Measurements from ENCODE around the gene NF1.
"Not testable (repeated sequence)": the region's sequence is repeated elsewhere in the genome, so short reads cannot be mapped to it uniquely, and the experiment has no call there.

Gene NF1

GRCh38 chr17:31130286-31131224, 35.8 kb downstream of the NF1 start:
- no peak for DNase-seq (ENCODE audit: low spot score)

GRCh38 chr17:31131299-31131698, 36.5 kb downstream of the NF1 start:
- no peak for DNase-seq (ENCODE audit: low spot score)

GRCh38 chr17:31132977-31133376, 38.2 kb downstream of the NF1 start:
- DNase-seq (ENCODE audit: low spot score), result no peak

- DNase-seq (ENCODE audit: low spot score), result no peak
Observed at GRCh38 chr17:31134576-31134975, 39.8 kb downstream of the NF1 start.

DNA sequence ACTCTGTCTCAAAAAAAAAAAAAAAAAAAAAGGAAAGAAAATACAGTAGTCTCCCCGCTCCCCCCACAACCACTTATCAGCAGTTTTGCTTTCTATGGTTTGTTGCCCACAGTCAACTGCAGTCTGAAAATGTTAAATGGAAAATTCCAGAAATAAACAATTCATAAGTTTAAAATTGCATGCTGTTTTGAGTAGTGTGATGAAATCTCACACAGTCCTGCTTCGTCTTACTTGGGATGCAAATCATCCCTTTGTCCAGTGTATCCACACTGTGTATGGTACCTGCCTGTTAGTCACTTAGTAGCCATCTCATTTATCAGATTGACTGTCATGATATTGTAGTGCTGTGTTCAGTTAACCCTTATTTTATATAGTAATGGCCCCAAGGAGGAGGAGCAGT, 41.5 kb downstream of the NF1 start:
- DNase-seq (ENCODE audit: low spot score), result no peak

DNA sequence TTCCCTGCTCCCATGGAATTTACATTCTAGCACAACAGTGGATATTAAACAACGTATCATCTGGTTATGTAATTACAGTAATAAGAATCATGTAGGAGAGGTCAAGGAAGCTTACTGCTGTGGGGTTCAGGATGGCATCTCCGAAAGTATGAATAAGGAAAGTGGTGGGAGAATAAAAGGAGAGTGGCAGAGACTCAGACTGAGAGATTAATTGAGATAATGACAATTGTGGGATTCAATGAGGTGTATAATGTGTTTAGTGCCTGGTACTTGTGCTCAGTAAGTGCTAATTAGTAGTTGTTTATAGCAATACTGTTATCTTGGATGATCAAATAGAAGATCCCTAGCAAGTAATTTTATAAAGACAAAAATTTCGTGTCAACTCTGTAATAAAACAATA, 45.3 kb downstream of the NF1 start:
- DNase-seq (ENCODE audit: low spot score), result no peak

- no peak for DNase-seq (ENCODE audit: low spot score)
Observed at GRCh38 chr17:31144428-31144827, 49.7 kb downstream of the NF1 start.

GRCh38 chr17:31144836-31145235, 50.1 kb downstream of the NF1 start:
- no peak for DNase-seq (ENCODE audit: low spot score)

- DNase-seq (ENCODE audit: low spot score), result no peak
Observed at GRCh38 chr17:31147507-31148202, 52.9 kb downstream of the NF1 start.

DNA sequence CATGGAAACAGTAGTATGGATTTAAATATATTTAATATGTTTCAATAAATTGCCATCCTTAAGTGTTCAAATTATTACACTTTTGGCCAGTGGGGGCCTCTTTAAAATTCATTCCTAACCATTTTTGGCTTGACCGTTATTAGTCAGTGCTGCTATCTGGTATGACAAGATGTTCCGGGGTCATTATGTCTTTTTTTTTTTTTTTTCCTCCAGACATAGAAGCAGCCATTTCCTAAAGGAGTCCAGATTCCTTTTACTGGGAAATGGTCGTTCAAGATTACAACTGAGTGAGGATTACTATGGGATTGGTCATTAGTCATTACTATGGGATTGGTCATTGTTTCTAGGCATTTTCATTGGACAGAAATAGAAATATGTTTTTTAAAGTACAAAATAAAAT, 53.4 kb downstream of the NF1 start:
- DNase-seq (ENCODE audit: low spot score), result no peak

GRCh38 chr17:31152271-31152670, 57.5 kb downstream of the NF1 start:
- no peak for DNase-seq (ENCODE audit: low spot score)

GRCh38 chr17:31155208-31155810, 60.5 kb downstream of the NF1 start:
- DNase-seq (ENCODE audit: low spot score), result no peak

DNA sequence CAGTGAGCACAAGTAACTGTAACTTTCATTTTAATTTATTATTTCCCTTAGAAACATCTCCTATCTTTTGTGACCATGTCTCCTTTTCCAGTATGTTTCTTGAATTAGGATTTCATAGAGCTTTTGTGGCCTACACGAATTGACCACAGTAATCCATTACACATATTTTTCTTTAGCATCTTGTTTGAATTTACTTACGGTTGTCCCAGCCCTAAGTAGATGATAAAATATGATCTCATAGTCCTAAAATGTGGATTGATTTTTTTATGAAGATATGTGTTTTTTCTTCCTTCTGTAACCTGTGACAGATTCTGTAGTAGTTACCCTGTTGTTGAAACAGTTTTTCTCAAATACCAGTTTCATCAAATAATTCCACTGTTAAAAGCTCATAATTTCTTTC, 61.5 kb downstream of the NF1 start:
- no peak for DNase-seq (ENCODE audit: low spot score)

GRCh38 chr17:31156864-31157263, 62.1 kb downstream of the NF1 start:
- DNase-seq (ENCODE audit: low spot score), result not testable (repeated sequence)

GRCh38 chr17:31158746-31159377, 64.1 kb downstream of the NF1 start:
- DNase-seq (ENCODE audit: low spot score), result no peak

GRCh38 chr17:31163091-31163781, 68.5 kb downstream of the NF1 start:
- no peak for DNase-seq (ENCODE audit: low spot score)

- no peak for DNase-seq (ENCODE audit: low spot score)
Observed at GRCh38 chr17:31167111-31167510, 72.3 kb downstream of the NF1 start.

GRCh38 chr17:31171701-31172100, 76.9 kb downstream of the NF1 start:
- no peak for DNase-seq (ENCODE audit: low spot score)

GRCh38 chr17:31172388-31172787, 77.6 kb downstream of the NF1 start:
- DNase-seq (ENCODE audit: low spot score), result no peak

DNA sequence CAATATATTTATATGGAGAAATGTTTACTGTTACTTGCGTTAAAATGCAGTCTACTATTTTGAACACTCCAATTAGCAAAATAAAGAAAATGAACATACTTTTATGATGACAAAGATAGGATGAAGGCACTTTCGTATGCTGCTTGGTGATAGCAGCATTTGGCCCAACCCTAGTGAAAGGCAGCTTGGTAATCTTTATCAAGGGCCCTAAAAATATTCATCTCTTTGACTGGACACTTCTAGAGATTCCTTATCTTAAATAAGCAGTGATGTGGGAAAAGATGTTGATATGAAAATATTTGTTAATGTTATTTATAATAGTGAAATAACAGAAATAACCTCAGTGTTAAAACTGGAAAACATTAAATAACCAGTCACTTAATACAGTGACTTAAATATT, 79.4 kb downstream of the NF1 start:
- DNase-seq (ENCODE audit: low spot score), result no peak

DNA sequence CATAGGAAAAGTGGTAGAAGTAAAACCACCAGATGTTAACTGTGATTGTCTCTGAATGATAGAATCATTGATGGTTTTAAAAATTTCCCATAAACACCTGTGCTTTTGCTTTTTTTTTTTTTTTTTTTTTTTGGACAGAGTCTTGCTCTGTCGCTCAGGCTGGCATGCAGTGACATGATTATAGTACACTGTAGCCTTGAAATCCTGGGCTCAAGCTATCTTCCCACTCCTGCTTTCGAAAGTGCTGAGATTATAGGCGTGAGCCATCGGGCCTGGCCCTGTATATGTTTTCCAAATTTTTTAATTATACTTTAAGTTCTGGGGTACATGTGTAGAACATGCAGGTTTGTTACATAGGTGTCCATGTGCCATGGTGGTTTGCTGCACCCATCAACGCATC, 80.5 kb downstream of the NF1 start:
- DNase-seq (ENCODE audit: low spot score), result no peak

GRCh38 chr17:31176143-31176542, 81.4 kb downstream of the NF1 start:
- DNase-seq (ENCODE audit: low spot score), result not testable (repeated sequence)
